K562 (cell line): Measurements from ENCODE around the gene PPP1R15A. TPM values are rescaled to one million over a fixed set of nuclear protein-coding genes. Genes with fewer than 3 reads are reported as not detected.

Experiments
- CEBPG ChIP-seq, 3 experiments: fragments of 200-800 bp in 1 of 3; sonication (Bioruptor generic) in 1 of 3; sonication (generic) in 1 of 3; formaldehyde crosslinking in 1 of 3; IDR thresholded peaks in 2 of 3; conservative IDR thresholded peaks in 1 of 3; 2 replicates each; pipeline versions ENCODE4 v1.6.1 to v1.8.0; 2016 to 2022; ENCODE audit warnings: missing compliant biosample characterization in 2 of 3, missing genetic modification characterization in 2 of 3, mild to moderate bottlenecking in 1 of 3, missing genetic modification reagents in 1 of 3
- HCFC1 ChIP-seq: IDR thresholded peaks from 2 replicates; pipeline ENCODE4 v1.6.1; 2012; ENCODE audit warnings: low read depth, low read length, improper control_type of control experiment
- ILF3 ChIP-seq: fragments of 450-650 bp; IDR thresholded peaks from 2 replicates; pipeline ENCODE4 v1.6.1; 2018; ENCODE audit warnings: antibody characterized with exemption, mild to moderate bottlenecking, moderate library complexity, borderline replicate concordance
- LEF1 ChIP-seq: fragments of 450-650 bp; IDR thresholded peaks from 2 replicates; pipeline ENCODE4 v1.6.1; 2016; ENCODE audit warnings: mild to moderate bottlenecking
- OTX1 ChIP-seq: fragments of 450-650 bp; formaldehyde crosslinking; IDR thresholded peaks from 2 replicates; pipeline ENCODE4 v1.4.0; 2022; ENCODE audit warnings: mild to moderate bottlenecking
- PHB ChIP-seq: fragments of 250-450 bp; sonication (Bioruptor Pico); IDR thresholded peaks from 2 replicates; pipeline ENCODE4 v1.5.0; 2021
- PHF8 ChIP-seq: fragments of 200-600 bp; sonication (generic); IDR thresholded peaks from 2 replicates; pipeline ENCODE4 v1.6.1; 2012; ENCODE audit warnings: mixed run types, mild to moderate bottlenecking, inconsistent platforms, low read length, moderate library complexity, borderline replicate concordance
- SOX6 ChIP-seq: fragments of 450-650 bp; IDR thresholded peaks from 2 replicates; pipeline ENCODE4 v1.6.1; 2014; ENCODE audit warnings: mild to moderate bottlenecking
- ZFP36 ChIP-seq: fragments of 150-350 bp; IDR thresholded peaks from 2 replicates; pipeline ENCODE4 v1.6.1; 2018; ENCODE audit warnings: low read length, low read depth; ENCODE audit not compliant: partially characterized antibody
- ZFPM2 ChIP-seq: fragments of 250-450 bp; sonication (Bioruptor Pico); IDR thresholded peaks from 2 replicates; pipeline ENCODE4 v1.5.1; 2022; ENCODE audit warnings: mild to moderate bottlenecking
- ZNF277 ChIP-seq: fragments of 250-450 bp; sonication (Bioruptor Pico); IDR thresholded peaks from 2 replicates; pipeline ENCODE4 v1.8.0; 2022; ENCODE audit warnings: inconsistent platforms, mild to moderate bottlenecking, moderate library complexity, borderline replicate concordance
- ZNF518B ChIP-seq: fragments of 250-450 bp; sonication (Bioruptor Pico); IDR thresholded peaks from 2 replicates; pipeline ENCODE4 v1.5.0; 2021; ENCODE audit warnings: mild to moderate bottlenecking, moderate library complexity
- polyA plus RNA-seq, 8 experiments: library from polyadenylated mRNA; depleted of rRNA in 4 of 8; stranded (reverse) in 5 of 8; unstranded in 3 of 8; fragments of >200 nt; fragmentation: Nextera tagmentation in 2 of 8; fragmentation: Illumina TruSeq in 1 of 8; extraction: Ambion mirVana in 2 of 8; extraction: Trizol in 1 of 8; gene quantifications; 2 replicates each; pipeline versions ENCODE4 v1.2.1 to v1.2.3, GENCODE V29; 2011 to 2014; ENCODE audit warnings: inconsistent platforms in 1 of 8, missing spikeins in 1 of 8
- total RNA-seq, 7 experiments: library from RNA; depleted of rRNA in 6 of 7; stranded (reverse); fragments of >200 nt in 6 of 7; fragmentation: Illumina TruSeq in 2 of 7; extraction: Trizol in 2 of 7; gene quantifications; 2 replicates each; pipeline versions ENCODE4 v1.2.1 to v1.2.3, GENCODE V29; 2011 to 2021; ENCODE audit warnings: low replicate concordance in 1 of 7
- TF ChIP-seq, protein P1 (sequence below): fragments of 250-450 bp; sonication (Bioruptor Pico); IDR thresholded peaks from 2 replicates; pipeline ENCODE4 v1.5.0; 2021; ENCODE audit warnings: mild to moderate bottlenecking, borderline replicate concordance
- TF ChIP-seq, protein P2 (sequence below): sonication (generic); formaldehyde crosslinking; IDR thresholded peaks from 2 replicates; pipeline ENCODE4 v1.8.1; 2023; ENCODE audit warnings: mild to moderate bottlenecking, missing genetic modification reagents
- TF ChIP-seq, protein P3 (sequence below): fragments of 200-400 bp; formaldehyde crosslinking; IDR thresholded peaks from 2 replicates; pipeline ENCODE4 v1.6.1; 2017; ENCODE audit warnings: mild to moderate bottlenecking, low read depth, low read length, moderate library complexity

PPP1R15A gene
- total and polyA plus RNA-seq, 9 of the 15 experiments (the other 6 are each of a cell fraction or from before 2014, with no cell fraction given), result 0.42 to 73.7 (median 44.0) TPM

DNA sequence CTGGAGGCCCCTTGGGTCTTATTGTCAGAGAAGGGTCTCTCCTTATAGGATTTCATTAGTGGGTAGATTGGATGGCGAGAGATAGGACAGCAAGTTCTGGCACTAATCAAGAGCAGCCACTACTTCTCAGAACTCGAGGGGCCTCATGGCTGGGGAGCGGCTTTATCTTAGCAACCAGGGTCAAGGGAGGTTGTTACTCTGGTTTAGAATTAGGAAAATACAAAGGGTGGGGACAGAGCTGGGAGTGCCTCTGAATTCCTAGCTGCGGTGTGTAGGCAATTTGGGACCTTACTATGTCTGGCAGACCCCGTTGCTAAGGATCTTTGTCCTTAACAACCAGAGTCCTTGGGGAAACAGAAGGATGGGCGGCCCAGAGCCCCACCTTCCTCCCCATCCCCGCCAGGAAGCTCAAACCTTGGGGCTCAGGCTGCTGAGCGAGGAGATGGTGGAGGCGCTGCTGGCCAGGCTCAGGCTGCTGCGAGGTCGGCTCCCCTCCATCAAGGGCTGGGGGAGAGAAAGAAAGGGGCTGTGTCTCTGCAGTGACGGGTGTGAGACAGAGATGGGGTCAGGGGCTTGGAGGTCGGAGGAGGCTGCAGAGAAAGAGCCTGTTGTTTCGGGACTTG, 5.0 kb upstream of the PPP1R15A start (continued):
- TF ChIP-seq, protein P1, sequence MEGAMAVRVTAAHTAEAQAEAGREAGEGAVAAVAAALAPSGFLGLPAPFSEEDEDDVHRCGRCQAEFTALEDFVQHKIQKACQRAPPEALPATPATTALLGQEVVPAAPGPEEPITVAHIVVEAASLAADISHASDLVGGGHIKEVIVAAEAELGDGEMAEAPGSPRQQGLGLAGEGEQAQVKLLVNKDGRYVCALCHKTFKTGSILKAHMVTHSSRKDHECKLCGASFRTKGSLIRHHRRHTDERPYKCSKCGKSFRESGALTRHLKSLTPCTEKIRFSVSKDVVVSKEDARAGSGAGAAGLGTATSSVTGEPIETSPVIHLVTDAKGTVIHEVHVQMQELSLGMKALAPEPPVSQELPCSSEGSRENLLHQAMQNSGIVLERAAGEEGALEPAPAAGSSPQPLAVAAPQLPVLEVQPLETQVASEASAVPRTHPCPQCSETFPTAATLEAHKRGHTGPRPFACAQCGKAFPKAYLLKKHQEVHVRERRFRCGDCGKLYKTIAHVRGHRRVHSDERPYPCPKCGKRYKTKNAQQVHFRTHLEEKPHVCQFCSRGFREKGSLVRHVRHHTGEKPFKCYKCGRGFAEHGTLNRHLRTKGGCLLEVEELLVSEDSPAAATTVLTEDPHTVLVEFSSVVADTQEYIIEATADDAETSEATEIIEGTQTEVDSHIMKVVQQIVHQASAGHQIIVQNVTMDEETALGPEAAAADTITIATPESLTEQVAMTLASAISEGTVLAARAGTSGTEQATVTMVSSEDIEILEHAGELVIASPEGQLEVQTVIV (CRISPR knock-in tag), result no peak
- TF ChIP-seq LEF1 (0 out of 2 replicates have a peak, but pooled peaks have one; percentile 51), ZFPM2 (CRISPR knock-in tag) (no peak), PHF8 (no peak), SOX6 (peak; percentile 47; the same call in 1 of the 2 replicates), ZFP36 (no peak), PHB (CRISPR knock-in tag) (no peak), OTX1 (CRISPR knock-in tag) (no peak), CEBPG (CRISPR knock-in tag; IDR thresholded peaks at IDR 0.05) (no peak), CEBPG (tag; conservative IDR thresholded peaks at IDR 0.05 in 1 of 2, IDR thresholded peaks at IDR 0.05 in 1 of 2) (no peak), ZNF277 (no peak), ZNF518B (CRISPR knock-in tag) (no peak), ILF3 (no peak), HCFC1 (no peak)
- TF ChIP-seq, protein P2, sequence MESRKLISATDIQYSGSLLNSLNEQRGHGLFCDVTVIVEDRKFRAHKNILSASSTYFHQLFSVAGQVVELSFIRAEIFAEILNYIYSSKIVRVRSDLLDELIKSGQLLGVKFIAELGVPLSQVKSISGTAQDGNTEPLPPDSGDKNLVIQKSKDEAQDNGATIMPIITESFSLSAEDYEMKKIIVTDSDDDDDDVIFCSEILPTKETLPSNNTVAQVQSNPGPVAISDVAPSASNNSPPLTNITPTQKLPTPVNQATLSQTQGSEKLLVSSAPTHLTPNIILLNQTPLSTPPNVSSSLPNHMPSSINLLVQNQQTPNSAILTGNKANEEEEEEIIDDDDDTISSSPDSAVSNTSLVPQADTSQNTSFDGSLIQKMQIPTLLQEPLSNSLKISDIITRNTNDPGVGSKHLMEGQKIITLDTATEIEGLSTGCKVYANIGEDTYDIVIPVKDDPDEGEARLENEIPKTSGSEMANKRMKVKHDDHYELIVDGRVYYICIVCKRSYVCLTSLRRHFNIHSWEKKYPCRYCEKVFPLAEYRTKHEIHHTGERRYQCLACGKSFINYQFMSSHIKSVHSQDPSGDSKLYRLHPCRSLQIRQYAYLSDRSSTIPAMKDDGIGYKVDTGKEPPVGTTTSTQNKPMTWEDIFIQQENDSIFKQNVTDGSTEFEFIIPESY (CRISPR knock-in tag), result no peak
- TF ChIP-seq, protein P3, sequence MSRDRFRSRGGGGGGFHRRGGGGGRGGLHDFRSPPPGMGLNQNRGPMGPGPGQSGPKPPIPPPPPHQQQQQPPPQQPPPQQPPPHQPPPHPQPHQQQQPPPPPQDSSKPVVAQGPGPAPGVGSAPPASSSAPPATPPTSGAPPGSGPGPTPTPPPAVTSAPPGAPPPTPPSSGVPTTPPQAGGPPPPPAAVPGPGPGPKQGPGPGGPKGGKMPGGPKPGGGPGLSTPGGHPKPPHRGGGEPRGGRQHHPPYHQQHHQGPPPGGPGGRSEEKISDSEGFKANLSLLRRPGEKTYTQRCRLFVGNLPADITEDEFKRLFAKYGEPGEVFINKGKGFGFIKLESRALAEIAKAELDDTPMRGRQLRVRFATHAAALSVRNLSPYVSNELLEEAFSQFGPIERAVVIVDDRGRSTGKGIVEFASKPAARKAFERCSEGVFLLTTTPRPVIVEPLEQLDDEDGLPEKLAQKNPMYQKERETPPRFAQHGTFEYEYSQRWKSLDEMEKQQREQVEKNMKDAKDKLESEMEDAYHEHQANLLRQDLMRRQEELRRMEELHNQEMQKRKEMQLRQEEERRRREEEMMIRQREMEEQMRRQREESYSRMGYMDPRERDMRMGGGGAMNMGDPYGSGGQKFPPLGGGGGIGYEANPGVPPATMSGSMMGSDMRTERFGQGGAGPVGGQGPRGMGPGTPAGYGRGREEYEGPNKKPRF, result no peak
